MM.1S (cell line): ENCODE data around the gene KCND2.

Experiments
- DNase-seq: peaks from one replicate; pipeline ENCODE4 v3.0.0-alpha.2; 2015
- H2AFZ ChIP-seq: fragments of 300-600 bp; sonication (generic); 2 replicates; pipeline ENCODE4 v1.6.0; 2016; ENCODE audit warnings: antibody characterized with exemption, low read length
- H3F3A ChIP-seq: fragments of 300-600 bp; sonication (generic); 2 replicates; pipeline ENCODE4 v1.6.1; 2016; ENCODE audit warnings: mild to moderate bottlenecking, antibody characterized with exemption, low read length, moderate library complexity, mixed read lengths; ENCODE audit not compliant: insufficient read depth
- H3K27ac ChIP-seq: fragments of 300-600 bp; sonication (generic); 2 replicates; pipeline ENCODE4 v1.5.1; 2016; ENCODE audit warnings: mild to moderate bottlenecking, low read length
- H3K27me3 ChIP-seq: fragments of 300-600 bp; sonication (generic); replicated peaks from 2 replicates; pipeline ENCODE4 v1.6.0; 2016; ENCODE audit warnings: low read length; ENCODE audit not compliant: insufficient read depth
- H3K36me3 ChIP-seq: fragments of 300-600 bp; sonication (generic); replicated peaks from 2 replicates; pipeline ENCODE4 v1.6.1; 2016; ENCODE audit warnings: mild to moderate bottlenecking, low read length, mixed read lengths; ENCODE audit not compliant: insufficient read depth
- H3K4me1 ChIP-seq: fragments of 300-600 bp; sonication (generic); 2 replicates; pipeline ENCODE4 v1.6.1; 2016; ENCODE audit warnings: low read length, mixed read lengths
- H3K4me2 ChIP-seq: fragments of 300-600 bp; sonication (generic); 2 replicates; pipeline ENCODE4 v1.6.0; 2016; ENCODE audit warnings: low read depth, low read length
- H3K4me3 ChIP-seq: fragments of 300-600 bp; sonication (generic); 2 replicates; pipeline ENCODE4 v1.5.1; 2016; ENCODE audit warnings: low read length, mixed read lengths
- H3K79me2 ChIP-seq: fragments of 300-600 bp; sonication (generic); 2 replicates; pipeline ENCODE4 v1.6.1; 2016; ENCODE audit warnings: mixed run types, low read length, mixed read lengths
- H3K9ac ChIP-seq: fragments of 300-600 bp; sonication (generic); 2 replicates; pipeline ENCODE4 v1.6.1; 2016; ENCODE audit warnings: low read length, mixed read lengths
- H3K9me2 ChIP-seq: fragments of 300-600 bp; sonication (generic); replicated peaks from 2 replicates; pipeline ENCODE4 v1.6.1; 2016; ENCODE audit warnings: mild to moderate bottlenecking, low read length, mixed read lengths; ENCODE audit not compliant: insufficient read depth
- H3K9me3 ChIP-seq: fragments of 300-600 bp; sonication (generic); replicated peaks from 2 replicates; pipeline ENCODE4 v1.6.1; 2016; ENCODE audit warnings: mild to moderate bottlenecking, low read length, mixed read lengths; ENCODE audit not compliant: insufficient read depth
- H4K20me1 ChIP-seq: fragments of 300-600 bp; sonication (generic); 2 replicates; pipeline ENCODE4 v1.6.1; 2016; ENCODE audit warnings: mild to moderate bottlenecking, low read length, moderate library complexity, mixed read lengths; ENCODE audit not compliant: insufficient read depth
- CTCF ChIP-seq: fragments of 300-600 bp; sonication (generic); IDR thresholded peaks from 2 replicates; pipeline ENCODE4 v1.5.1; 2016; ENCODE audit warnings: antibody characterized with exemption, low read length, mixed read lengths
- EZH2 ChIP-seq: fragments of 300-600 bp; sonication (generic); optimal IDR thresholded peaks from 2 replicates; pipeline ENCODE3; 2017; ENCODE audit warnings: low read depth, mild to moderate bottlenecking, antibody characterized with exemption, low read length, mixed read lengths
- EZH2phosphoT487 ChIP-seq: fragments of 300-600 bp; sonication (generic); IDR thresholded peaks from 2 replicates; pipeline ENCODE4 v1.6.1; 2018; ENCODE audit warnings: antibody characterized with exemption, low read length

KCND2 gene

GRCh38 chr7:120332433-120332832, 59.5 kb downstream of the KCND2 start:
- TF ChIP-seq EZH2 (no peak), CTCF (no peak), EZH2phosphoT487 (no peak)
- Histone ChIP-seq H3F3A (no peaks in the 10 kb centered on the region), H3K36me3 (no peaks in the 10 kb centered on the region), H3K4me1 (no peaks in the 10 kb centered on the region), H3K27me3 (no peaks in the 10 kb centered on the region), H4K20me1 (no peaks in the 10 kb centered on the region), H3K9me2 (no peaks in the 10 kb centered on the region), H2AFZ (no peak overlapping the region), H3K9ac (no peak overlapping the region), H3K4me2 (no peak overlapping the region), H3K27ac (no peak overlapping the region), H3K79me2 (no peaks in the 10 kb centered on the region), H3K4me3 (no peak overlapping the region), H3K9me3 (no peaks in the 10 kb centered on the region)
- DNase-seq, result no peak

GRCh38 chr7:120334475-120334874, 61.5 kb downstream of the KCND2 start:
- Histone ChIP-seq H2AFZ (no peak overlapping the region), H3K36me3 (no peaks in the 10 kb centered on the region), H3F3A (no peaks in the 10 kb centered on the region), H3K27ac (no peak overlapping the region), H3K4me2 (no peak overlapping the region), H3K27me3 (no peaks in the 10 kb centered on the region), H4K20me1 (no peaks in the 10 kb centered on the region), H3K9me3 (no peaks in the 10 kb centered on the region), H3K4me1 (no peaks in the 10 kb centered on the region), H3K9ac (no peak overlapping the region), H3K79me2 (no peaks in the 10 kb centered on the region), H3K4me3 (no peak overlapping the region), H3K9me2 (no peaks in the 10 kb centered on the region)
- no peak for DNase-seq
- no peak for TF ChIP-seq EZH2phosphoT487
- no peak for TF ChIP-seq EZH2
- TF ChIP-seq CTCF, result no peak

GRCh38 chr7:120337308-120337907, 64.4 kb downstream of the KCND2 start:
- no peaks in the 10 kb centered on the region for H3K79me2 ChIP-seq
- H3K9ac ChIP-seq, result no peak overlapping the region
- no peak overlapping the region for H3K4me3 ChIP-seq
- peak; percentile 36 for DNase-seq
- H3K27ac ChIP-seq, result no peak overlapping the region
- H3K4me2 ChIP-seq, result no peak overlapping the region
- H3K9me2 ChIP-seq, result no peaks in the 10 kb centered on the region
- H3K27me3 ChIP-seq, result no peaks in the 10 kb centered on the region
- H3K36me3 ChIP-seq, result no peaks in the 10 kb centered on the region
- no peaks in the 10 kb centered on the region for H3K9me3 ChIP-seq
- H2AFZ ChIP-seq, result no peak overlapping the region
- H3F3A ChIP-seq, result no peaks in the 10 kb centered on the region
- no peaks in the 10 kb centered on the region for H3K4me1 ChIP-seq
- no peak for TF ChIP-seq EZH2phosphoT487
- peak; percentile 80 for TF ChIP-seq CTCF
- no peak for TF ChIP-seq EZH2
- no peaks in the 10 kb centered on the region for H4K20me1 ChIP-seq
